GM23338 (cell line): ENCODE results near the gene NOP56. TPM values are rescaled to one million over a fixed set of nuclear protein-coding genes. Genes with fewer than 3 reads are reported as not detected.

Experiments used
- ATAC-seq: fragments of 200-7000 bp; cut with Tn5 transposase; 3 replicates; pipeline ENCODE4 v1.9.1; 2020
- DNase-seq: peaks from one replicate; pipeline ENCODE4 v3.0.0-alpha.2; 2015; ENCODE audit warnings: low spot score
- H2AFZ ChIP-seq: fragments of 200-600 bp; sonication (generic); 2 replicates; pipeline ENCODE4 v1.8.0; 2016; ENCODE audit warnings: antibody characterized with exemption, mild to moderate bottlenecking, moderate library complexity
- H3F3A ChIP-seq: fragments of 200-600 bp; sonication (generic); replicated peaks from 2 replicates; pipeline ENCODE4 v1.8.0; 2017; ENCODE audit warnings: antibody characterized with exemption, mixed run types, low read depth
- H3K27ac ChIP-seq: fragments of 200-600 bp; sonication (generic); 2 replicates; pipeline ENCODE4 v1.6.1; 2016; ENCODE audit warnings: low read depth
- H3K27me3 ChIP-seq: fragments of 200-600 bp; sonication (generic); 2 replicates; pipeline ENCODE4 v1.8.0; 2016; ENCODE audit warnings: mild to moderate bottlenecking, mixed run types, moderate library complexity; ENCODE audit not compliant: insufficient read depth
- H3K36me3 ChIP-seq: fragments of 200-600 bp; sonication (generic); 2 replicates; pipeline ENCODE4 v1.8.0; 2016; ENCODE audit warnings: mild to moderate bottlenecking; ENCODE audit not compliant: insufficient read depth
- H3K4me1 ChIP-seq: fragments of 200-600 bp; sonication (generic); 2 replicates; pipeline ENCODE4 v1.8.0; 2016; ENCODE audit warnings: mild to moderate bottlenecking, moderate library complexity; ENCODE audit not compliant: insufficient read depth
- H3K4me2 ChIP-seq: fragments of 200-600 bp; sonication (generic); 2 replicates; pipeline ENCODE4 v1.7.1; 2017; ENCODE audit warnings: mixed run types
- H3K4me3 ChIP-seq: fragments of 200-600 bp; sonication (generic); 2 replicates; pipeline ENCODE4 v1.6.1; 2016; ENCODE audit warnings: mixed run types
- H3K79me2 ChIP-seq: fragments of 200-600 bp; sonication (generic); replicated peaks from 2 replicates; pipeline ENCODE4 v1.8.0; 2017; ENCODE audit warnings: mild to moderate bottlenecking; ENCODE audit not compliant: insufficient read depth
- H3K9me2 ChIP-seq: fragments of 200-600 bp; sonication (generic); 2 replicates; pipeline ENCODE4 v1.8.0; 2017; ENCODE audit not compliant: insufficient read depth
- H4K20me1 ChIP-seq: fragments of 200-600 bp; sonication (generic); replicated peaks from 2 replicates; pipeline ENCODE4 v1.8.0; 2017; ENCODE audit warnings: mild to moderate bottlenecking; ENCODE audit not compliant: insufficient read depth
- H3K27ac Mint-ChIP-seq: 2 replicates; pipeline ENCODE4 v1.8.0; 2020; ENCODE audit warnings: inconsistent platforms, mild to moderate bottlenecking, moderate library complexity, mixed read lengths
- H3K27me3 Mint-ChIP-seq: 3 replicates; pipeline ENCODE4 v1.8.0; 2022; ENCODE audit warnings: low read depth, mild to moderate bottlenecking, moderate library complexity, mixed read lengths, inconsistent platforms; ENCODE audit not compliant: insufficient read depth, poor library complexity
- H3K36me3 Mint-ChIP-seq: 3 replicates; pipeline ENCODE4 v1.8.0; 2021; ENCODE audit warnings: low read depth, mild to moderate bottlenecking, inconsistent platforms, moderate library complexity, mixed read lengths
- H3K4me1 Mint-ChIP-seq: 3 replicates; pipeline ENCODE4 v1.8.0; 2020; ENCODE audit warnings: mild to moderate bottlenecking, inconsistent platforms, mixed read lengths
- H3K4me3 Mint-ChIP-seq: 3 replicates; pipeline ENCODE4 v1.8.0; 2021; ENCODE audit warnings: moderate library complexity, mild to moderate bottlenecking, inconsistent platforms, mixed read lengths
- H3K9me3 Mint-ChIP-seq: 3 replicates; pipeline ENCODE4 v1.8.0; 2020; ENCODE audit warnings: moderate library complexity, mild to moderate bottlenecking, inconsistent platforms, mixed read lengths
- ETS1 ChIP-seq: IDR thresholded peaks from 2 replicates; pipeline ENCODE4 v1.6.1; 2016; ENCODE audit warnings: antibody characterized with exemption
- EZH2 ChIP-seq: fragments of 200-600 bp; sonication (generic); IDR thresholded peaks from one replicate; pipeline ENCODE4 v1.8.0; 2017; ENCODE audit warnings: antibody characterized with exemption, mild to moderate bottlenecking, low read depth; ENCODE audit not compliant: unreplicated experiment
- EZH2phosphoT487 ChIP-seq: fragments of 200-600 bp; sonication (generic); IDR thresholded peaks from one replicate; pipeline ENCODE4 v1.8.1; 2018; ENCODE audit warnings: antibody characterized with exemption; ENCODE audit not compliant: unreplicated experiment
- JUNB ChIP-seq: IDR thresholded peaks from one replicate; pipeline ENCODE4 v1.6.1; 2016; ENCODE audit warnings: antibody characterized with exemption; ENCODE audit not compliant: unreplicated experiment
- ZNF114 ChIP-seq: fragments of 250-450 bp; sonication (Bioruptor Pico); IDR thresholded peaks from 2 replicates; pipeline ENCODE4 v1.5.0; 2020; ENCODE audit warnings: mild to moderate bottlenecking, moderate library complexity
- ZNF331 ChIP-seq: fragments of 250-450 bp; sonication (Bioruptor Pico); IDR thresholded peaks from 2 replicates; pipeline ENCODE4 v1.5.0; 2020; ENCODE audit warnings: low read depth, mild to moderate bottlenecking, moderate library complexity
- ZNF462 ChIP-seq: fragments of 250-450 bp; sonication (Bioruptor Pico); IDR thresholded peaks from 2 replicates; pipeline ENCODE4 v1.5.0; 2020; ENCODE audit warnings: mild to moderate bottlenecking, moderate library complexity
- polyA plus RNA-seq: library from polyadenylated mRNA; unstranded; fragments of >200 nt; fragmentation: Nextera tagmentation; extraction: Ambion mirVana; gene quantifications from 2 replicates; pipeline ENCODE4 v1.2.1, GENCODE V29; 2016
- total RNA-seq: library from RNA; depleted of rRNA; stranded (reverse); fragments of >200 nt; shearing (Covaris generic); gene quantifications from 2 replicates; pipeline ENCODE4 v1.2.3, GENCODE V29; 2014
- TF ChIP-seq, protein P1 (sequence below): IDR thresholded peaks from one replicate; pipeline ENCODE4 v1.6.1; 2018; ENCODE audit warnings: antibody characterized with exemption; ENCODE audit not compliant: unreplicated experiment
- TF ChIP-seq, protein P2 (sequence below), 2 experiments: fragments of 200-600 bp in 1 of 2; sonication (generic) in 1 of 2; conservative IDR thresholded peaks; 2 replicates each; pipeline versions ENCODE4 v1.5.1 to v1.6.1; 2016 to 2017; ENCODE audit warnings: antibody characterized with exemption in 2 of 2, low read depth in 2 of 2, mild to moderate bottlenecking in 2 of 2, moderate library complexity in 1 of 2

The NOP56 gene
- total and polyA plus RNA-seq, 2 experiments from 2014 or later = 447 to 576 TPM

GRCh38 chr20:2624190-2624589 is 28.2 kb upstream of the NOP56 start:
- Histone ChIP-seq H4K20me1 (no peaks in the 10 kb centered on the region), H3K4me1 (no peaks in the 10 kb centered on the region), H3K4me3 (no peak overlapping the region), H3F3A (no peaks in the 10 kb centered on the region), H3K36me3 (no peaks in the 10 kb centered on the region), H3K9me2 (no peaks in the 10 kb centered on the region), H3K79me2 (no peaks in the 10 kb centered on the region), H2AFZ (no peak overlapping the region), H3K27me3 (no peaks in the 10 kb centered on the region), H3K4me2 (no peak overlapping the region), H3K27ac (no peak overlapping the region)
- no peak for ATAC-seq
- TF ChIP-seq, protein P1, sequence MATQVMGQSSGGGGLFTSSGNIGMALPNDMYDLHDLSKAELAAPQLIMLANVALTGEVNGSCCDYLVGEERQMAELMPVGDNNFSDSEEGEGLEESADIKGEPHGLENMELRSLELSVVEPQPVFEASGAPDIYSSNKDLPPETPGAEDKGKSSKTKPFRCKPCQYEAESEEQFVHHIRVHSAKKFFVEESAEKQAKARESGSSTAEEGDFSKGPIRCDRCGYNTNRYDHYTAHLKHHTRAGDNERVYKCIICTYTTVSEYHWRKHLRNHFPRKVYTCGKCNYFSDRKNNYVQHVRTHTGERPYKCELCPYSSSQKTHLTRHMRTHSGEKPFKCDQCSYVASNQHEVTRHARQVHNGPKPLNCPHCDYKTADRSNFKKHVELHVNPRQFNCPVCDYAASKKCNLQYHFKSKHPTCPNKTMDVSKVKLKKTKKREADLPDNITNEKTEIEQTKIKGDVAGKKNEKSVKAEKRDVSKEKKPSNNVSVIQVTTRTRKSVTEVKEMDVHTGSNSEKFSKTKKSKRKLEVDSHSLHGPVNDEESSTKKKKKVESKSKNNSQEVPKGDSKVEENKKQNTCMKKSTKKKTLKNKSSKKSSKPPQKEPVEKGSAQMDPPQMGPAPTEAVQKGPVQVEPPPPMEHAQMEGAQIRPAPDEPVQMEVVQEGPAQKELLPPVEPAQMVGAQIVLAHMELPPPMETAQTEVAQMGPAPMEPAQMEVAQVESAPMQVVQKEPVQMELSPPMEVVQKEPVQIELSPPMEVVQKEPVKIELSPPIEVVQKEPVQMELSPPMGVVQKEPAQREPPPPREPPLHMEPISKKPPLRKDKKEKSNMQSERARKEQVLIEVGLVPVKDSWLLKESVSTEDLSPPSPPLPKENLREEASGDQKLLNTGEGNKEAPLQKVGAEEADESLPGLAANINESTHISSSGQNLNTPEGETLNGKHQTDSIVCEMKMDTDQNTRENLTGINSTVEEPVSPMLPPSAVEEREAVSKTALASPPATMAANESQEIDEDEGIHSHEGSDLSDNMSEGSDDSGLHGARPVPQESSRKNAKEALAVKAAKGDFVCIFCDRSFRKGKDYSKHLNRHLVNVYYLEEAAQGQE = no peak
- TF ChIP-seq EZH2phosphoT487 (no peak), EZH2 (no peak), JUNB (no peak), ZNF114 (CRISPR knock-in tag) (no peak)
- TF ChIP-seq, protein P2, sequence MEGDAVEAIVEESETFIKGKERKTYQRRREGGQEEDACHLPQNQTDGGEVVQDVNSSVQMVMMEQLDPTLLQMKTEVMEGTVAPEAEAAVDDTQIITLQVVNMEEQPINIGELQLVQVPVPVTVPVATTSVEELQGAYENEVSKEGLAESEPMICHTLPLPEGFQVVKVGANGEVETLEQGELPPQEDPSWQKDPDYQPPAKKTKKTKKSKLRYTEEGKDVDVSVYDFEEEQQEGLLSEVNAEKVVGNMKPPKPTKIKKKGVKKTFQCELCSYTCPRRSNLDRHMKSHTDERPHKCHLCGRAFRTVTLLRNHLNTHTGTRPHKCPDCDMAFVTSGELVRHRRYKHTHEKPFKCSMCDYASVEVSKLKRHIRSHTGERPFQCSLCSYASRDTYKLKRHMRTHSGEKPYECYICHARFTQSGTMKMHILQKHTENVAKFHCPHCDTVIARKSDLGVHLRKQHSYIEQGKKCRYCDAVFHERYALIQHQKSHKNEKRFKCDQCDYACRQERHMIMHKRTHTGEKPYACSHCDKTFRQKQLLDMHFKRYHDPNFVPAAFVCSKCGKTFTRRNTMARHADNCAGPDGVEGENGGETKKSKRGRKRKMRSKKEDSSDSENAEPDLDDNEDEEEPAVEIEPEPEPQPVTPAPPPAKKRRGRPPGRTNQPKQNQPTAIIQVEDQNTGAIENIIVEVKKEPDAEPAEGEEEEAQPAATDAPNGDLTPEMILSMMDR (conservative IDR thresholded peaks at IDR 0.05; ENCODE audit: low read depth in 2 of 2) = no peak
- H3K4me3 Mint-ChIP-seq = no peak overlapping the region
- H3K27me3 Mint-ChIP-seq = peaks cover 9% of the 10 kb centered on the region
- H3K36me3 Mint-ChIP-seq = no peaks in the 10 kb centered on the region
- H3K9me3 Mint-ChIP-seq = peaks cover 3% of the 10 kb centered on the region; the same call in 2 of the 3 replicates
- no peak overlapping the region for H3K27ac Mint-ChIP-seq
- no peak for DNase-seq
- no peaks in the 10 kb centered on the region for H3K4me1 Mint-ChIP-seq

DNA sequence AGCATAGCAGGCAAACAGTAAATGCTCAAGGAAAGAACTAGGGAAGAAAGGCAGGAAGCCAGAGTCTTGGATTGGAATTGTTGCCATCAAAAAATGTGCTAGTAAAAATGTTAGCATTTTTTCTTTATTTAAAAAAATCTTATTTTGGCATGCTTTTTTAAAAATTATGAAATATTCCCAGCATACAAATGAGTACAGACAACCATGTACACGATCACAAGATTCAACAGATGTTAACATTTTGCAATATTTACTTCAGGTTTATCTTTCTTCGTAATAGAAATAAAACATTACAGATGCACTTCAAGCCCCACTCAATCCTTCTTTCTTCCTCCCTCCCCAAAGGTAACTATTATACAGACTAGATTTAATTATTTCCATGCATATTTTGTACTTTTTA is 27.4 kb upstream of the NOP56 start:
- H3K4me3 ChIP-seq = no peak overlapping the region
- no peaks in the 10 kb centered on the region for H3K27me3 ChIP-seq
- H3K4me2 ChIP-seq = no peak overlapping the region
- no peaks in the 10 kb centered on the region for H3K4me1 ChIP-seq
- Mint-ChIP-seq H3K27ac (no peak overlapping the region), H3K4me1 (no peaks in the 10 kb centered on the region), H3K36me3 (no peaks in the 10 kb centered on the region), H3K9me3 (peaks cover 3% of the 10 kb centered on the region; the same call in 2 of the 3 replicates), H3K27me3 (peaks cover 9% of the 10 kb centered on the region), H3K4me3 (no peak overlapping the region)
- ATAC-seq = no peak
- no peak overlapping the region for H3K27ac ChIP-seq
- no peaks in the 10 kb centered on the region for H3K36me3 ChIP-seq
- H4K20me1 ChIP-seq = no peaks in the 10 kb centered on the region
- no peak overlapping the region for H2AFZ ChIP-seq
- no peaks in the 10 kb centered on the region for H3K79me2 ChIP-seq
- H3F3A ChIP-seq = no peaks in the 10 kb centered on the region
- no peaks in the 10 kb centered on the region for H3K9me2 ChIP-seq
- no peak for DNase-seq
- no peak for TF ChIP-seq EZH2
- no peak for TF ChIP-seq ZNF462 (CRISPR knock-in tag)
- TF ChIP-seq ETS1 = no peak
- no peak for TF ChIP-seq JUNB
- TF ChIP-seq ZNF114 (CRISPR knock-in tag) = no peak
- TF ChIP-seq ZNF331 (CRISPR knock-in tag) = no peak
